Stomach (tissue), 9 donors: ENCODE measurements around the gene MTREX. TPM values are rescaled to one million over a fixed set of nuclear protein-coding genes. Genes with fewer than 3 reads are reported as not detected.

Source experiments
- DNase-seq, 2 donors: peaks; one replicate each; pipeline versions ENCODE4 v3.0.0 to v3.0.0-alpha.2; 2013 to 2019
- H3K27ac ChIP-seq, 5 donors: fragments of 200-600 bp in 4 of 5; sonication (generic) in 4 of 5; one replicate each; pipeline ENCODE4 v1.5.1; 2013 to 2019; ENCODE audit warnings: mild to moderate bottlenecking in 1 of 5, moderate library complexity in 1 of 5
- H3K27me3 ChIP-seq, 3 donors: fragments of 200-600 bp; sonication (generic); one replicate each; pipeline ENCODE4 v1.5.1; 2017 to 2019; ENCODE audit warnings: mixed run types in 1 of 3
- H3K36me3 ChIP-seq, 4 donors: fragments of 200-600 bp; sonication (generic); 1 replicate in 3 of 4; 2 replicates in 1 of 4; pipeline ENCODE4 v1.5.1; 2016 to 2019
- H3K4me1 ChIP-seq, 4 donors: fragments of 200-600 bp; sonication (generic); one replicate each; pipeline ENCODE4 v1.5.1; 2016 to 2019
- H3K4me3 ChIP-seq, 4 donors: fragments of 200-600 bp; sonication (generic) in 3 of 4; one replicate each; pipeline ENCODE4 v1.5.1; 2016 to 2019; ENCODE audit warnings: mild to moderate bottlenecking in 1 of 4
- H3K9me3 ChIP-seq, 4 donors: fragments of 200-600 bp; sonication (generic); one replicate each; pipeline ENCODE4 v1.5.1; 2016 to 2019
- EP300 ChIP-seq: sonication (generic); formaldehyde crosslinking; IDR thresholded peaks from one replicate; pipeline ENCODE4 v1.6.1; 2017; ENCODE audit warnings: antibody characterized with exemption
- POLR2A ChIP-seq, 4 donors: fragments of 450-650 bp; IDR thresholded peaks; one replicate each; pipeline ENCODE4 v1.6.1; 2016; ENCODE audit warnings: antibody characterized with exemption in 4 of 4, control low read depth in 2 of 4, mild to moderate bottlenecking in 1 of 4, moderate library complexity in 1 of 4
- POLR2AphosphoS5 ChIP-seq, 3 donors: sonication (generic); formaldehyde crosslinking; IDR thresholded peaks; one replicate each; pipeline ENCODE4 v1.6.1; 2016; ENCODE audit warnings: antibody characterized with exemption in 3 of 3
- WGBS, 5 donors: extraction: QIAGEN DNeasy Blood & Tissue Kit in 3 of 5; methylation state at CpG; one replicate each; pipeline versions ENCODE4 v1.1.5 to v1.1.7; 2013 to 2018; 5-methylcytosine and 5-hydroxymethylcytosine counted together
- intact Hi-C: fragments of 100-400 bp; cut with DNase I; formaldehyde crosslinking; loops from one replicate; pipeline ENCODE4 v1.15.1; 2023; ENCODE audit warnings: low total_unique reads
- polyA plus RNA-seq, 3 donors: library from polyadenylated mRNA; stranded (reverse); fragments of 200-250 nt; gene quantifications; one replicate each; pipeline ENCODE4 v1.2.3, GENCODE V29; 2013
- total RNA-seq, 5 donors: library from RNA; depleted of rRNA; stranded (reverse); fragments of >200 nt; gene quantifications; one replicate each; pipeline versions ENCODE4 v1.1.0 to v1.2.3, GENCODE V29; 2014 to 2016
- TF ChIP-seq, protein P1 (sequence below), 7 experiments: fragments of 450-650 bp in 4 of 7; fragments of 200-600 bp in 3 of 7; sonication (generic) in 3 of 7; IDR thresholded peaks; one replicate each; pipeline ENCODE4 v1.5.1; 2016 to 2019; ENCODE audit warnings: antibody characterized with exemption in 7 of 7, control low read depth in 2 of 7, mild to moderate bottlenecking in 1 of 7
- donor health status: healthy with polysubstance abuse.
- donor health status: Bipolar disorder and iron deficiency.
- donor health status: healthy.

The MTREX gene
- total and polyA plus RNA-seq, 8 donors, result 13.6 to 138 (median 30.3) TPM

DNA sequence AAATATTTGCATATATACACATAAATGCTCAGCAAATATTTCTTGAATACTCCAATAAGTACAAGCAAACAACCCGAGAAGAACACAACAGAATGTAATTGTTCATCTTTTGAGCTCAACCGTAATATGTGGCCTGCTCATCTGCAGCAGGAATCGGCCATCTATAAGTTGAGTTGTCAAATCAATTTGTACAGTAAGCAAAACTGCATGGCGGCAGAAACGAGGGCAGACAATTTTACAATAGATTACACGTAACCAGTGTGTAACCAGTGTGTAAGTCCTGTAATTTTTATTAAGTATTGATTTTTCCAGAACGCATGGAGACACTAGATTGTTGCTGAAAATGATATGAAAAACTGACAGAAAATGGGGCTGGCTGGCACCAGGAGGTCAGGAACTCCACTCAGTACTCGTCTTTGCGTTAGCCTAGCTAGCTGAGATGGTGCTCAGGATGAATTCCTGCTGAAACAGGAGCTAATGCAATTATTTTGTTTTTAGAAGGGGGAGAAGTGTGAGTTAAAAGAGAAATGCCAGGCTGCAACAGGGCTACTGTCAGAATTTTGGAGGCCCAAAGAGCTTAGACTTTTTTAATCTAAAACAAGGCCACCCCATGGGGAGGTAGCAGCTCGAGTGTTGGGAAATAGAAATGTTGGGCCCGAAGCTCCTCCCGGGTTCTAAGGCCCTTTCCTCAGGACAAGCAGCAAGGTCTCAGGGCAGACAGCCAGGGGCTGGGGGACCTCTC is 977 bp upstream of the MTREX start:
- Histone ChIP-seq H3K36me3 (no peaks in the 10 kb centered on the region), H3K27me3 (no peaks in the 10 kb centered on the region), H3K9me3 (peaks cover 0 to 6% (median 0%) of the 10 kb centered on the region in 4 donors), H3K4me1 (peaks cover 49 to 84% (median 63%) of the 10 kb centered on the region in 4 donors), H3K4me3 (peak overlapping the region; percentile 72 to 87 (median 80)), H3K27ac (peak overlapping the region; percentile 93 to 97 (median 95))
- WGBS, 5 donors, result 4 to 10% (median 7%) methylated on average over 12 of the region's 12 CpGs
- TF ChIP-seq, protein P1, sequence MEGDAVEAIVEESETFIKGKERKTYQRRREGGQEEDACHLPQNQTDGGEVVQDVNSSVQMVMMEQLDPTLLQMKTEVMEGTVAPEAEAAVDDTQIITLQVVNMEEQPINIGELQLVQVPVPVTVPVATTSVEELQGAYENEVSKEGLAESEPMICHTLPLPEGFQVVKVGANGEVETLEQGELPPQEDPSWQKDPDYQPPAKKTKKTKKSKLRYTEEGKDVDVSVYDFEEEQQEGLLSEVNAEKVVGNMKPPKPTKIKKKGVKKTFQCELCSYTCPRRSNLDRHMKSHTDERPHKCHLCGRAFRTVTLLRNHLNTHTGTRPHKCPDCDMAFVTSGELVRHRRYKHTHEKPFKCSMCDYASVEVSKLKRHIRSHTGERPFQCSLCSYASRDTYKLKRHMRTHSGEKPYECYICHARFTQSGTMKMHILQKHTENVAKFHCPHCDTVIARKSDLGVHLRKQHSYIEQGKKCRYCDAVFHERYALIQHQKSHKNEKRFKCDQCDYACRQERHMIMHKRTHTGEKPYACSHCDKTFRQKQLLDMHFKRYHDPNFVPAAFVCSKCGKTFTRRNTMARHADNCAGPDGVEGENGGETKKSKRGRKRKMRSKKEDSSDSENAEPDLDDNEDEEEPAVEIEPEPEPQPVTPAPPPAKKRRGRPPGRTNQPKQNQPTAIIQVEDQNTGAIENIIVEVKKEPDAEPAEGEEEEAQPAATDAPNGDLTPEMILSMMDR (IDR thresholded peaks at IDR 0.05), result no peak
- no peak for TF ChIP-seq EP300
- TF ChIP-seq POLR2A (IDR thresholded peaks at IDR 0.05), result no peak
- no peak for TF ChIP-seq POLR2AphosphoS5 (IDR thresholded peaks at IDR 0.05)
- no peak for DNase-seq
- intact Hi-C loops, result no loop called here

DNA sequence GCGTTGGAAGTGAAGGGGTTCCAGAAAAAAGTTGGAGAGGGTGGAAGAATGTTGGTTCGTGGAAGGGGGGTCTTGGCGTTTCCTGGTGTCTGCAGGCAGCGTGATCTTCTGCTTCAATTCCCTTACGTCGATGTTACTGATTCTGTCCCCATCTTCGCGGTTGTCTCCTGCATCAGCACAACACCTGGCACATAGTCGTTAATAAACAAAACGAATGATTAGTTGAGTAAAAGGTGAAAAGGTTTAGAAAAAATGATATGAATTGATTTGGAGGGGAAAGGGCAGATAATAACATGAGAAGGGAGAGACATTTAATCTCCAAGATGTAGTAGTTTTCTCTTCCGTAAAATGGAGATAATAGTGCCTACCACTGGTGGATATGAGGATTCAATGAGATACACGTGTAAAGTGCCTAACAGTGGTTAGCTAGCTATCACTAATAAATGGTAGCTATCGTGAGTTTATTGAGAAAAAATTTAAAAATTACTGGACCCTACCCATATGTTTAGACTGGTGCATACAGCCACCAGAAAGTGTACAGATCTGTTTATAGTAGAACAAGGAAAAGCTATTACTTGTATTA is 556 bp downstream of the MTREX start:
- Histone ChIP-seq H3K9me3 (no peaks in the 10 kb centered on the region), H3K27me3 (no peaks in the 10 kb centered on the region), H3K4me1 (peaks cover 46 to 81% (median 62%) of the 10 kb centered on the region in 4 donors), H3K36me3 (no peaks in the 10 kb centered on the region), H3K4me3 (peak overlapping the region; percentile 72 to 87 (median 80)), H3K27ac (peak overlapping the region; percentile 93 to 97 (median 95))
- peak in 1 of 2 donors; percentile 59 for DNase-seq
- WGBS, 5 donors, result 0% methylated on average over 13 of the region's 13 CpGs
- intact Hi-C loops, result no loop called here
- TF ChIP-seq EP300 (no peak), POLR2A (IDR thresholded peaks at IDR 0.05) (no peak)

DNA sequence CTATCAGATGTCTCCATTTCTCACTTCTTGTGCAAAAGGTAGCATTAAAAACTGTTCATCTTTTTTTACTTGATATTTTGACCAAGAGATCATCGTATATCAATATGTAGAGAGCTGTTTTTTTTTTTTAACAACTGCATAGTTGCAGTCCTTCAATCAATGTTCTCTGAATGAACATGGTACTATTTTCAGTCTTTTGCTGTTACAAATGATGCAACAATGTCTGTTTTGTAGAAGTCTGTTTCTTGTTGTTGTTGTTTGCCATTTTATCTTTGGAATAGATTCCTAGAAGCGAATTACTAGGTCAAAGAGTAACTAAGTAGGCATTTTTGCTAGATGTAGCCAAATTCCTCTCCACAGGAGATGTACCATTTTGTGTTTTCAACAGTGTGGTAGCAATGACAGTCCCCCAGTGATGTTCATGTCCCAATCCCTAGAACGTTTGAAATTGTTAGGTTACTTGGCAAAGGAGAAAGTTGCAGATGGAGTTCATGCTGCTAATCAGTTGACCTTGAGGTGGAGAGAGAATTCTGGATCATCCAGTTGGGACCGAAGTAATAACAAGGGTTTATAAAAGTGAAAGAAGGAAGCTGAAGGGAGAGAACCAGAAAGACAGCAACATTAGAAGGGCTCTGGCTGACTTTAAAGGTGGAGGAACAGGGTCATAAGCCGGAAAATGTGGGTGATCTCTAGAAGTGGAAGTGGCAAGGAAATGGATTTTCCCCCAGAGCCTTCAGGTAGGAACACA is 6.3 kb downstream of the MTREX start:
- intact Hi-C loops, result no loop called here
- no peaks in the 10 kb centered on the region for H3K9me3 ChIP-seq
- peak overlapping the region in 1 of 5 donors; percentile 61 for H3K27ac ChIP-seq
- H3K4me3 ChIP-seq, result no peak overlapping the region
- TF ChIP-seq EP300 (no peak), POLR2AphosphoS5 (IDR thresholded peaks at IDR 0.05) (no peak), POLR2A (IDR thresholded peaks at IDR 0.05) (no peak)
- TF ChIP-seq, protein P1 (IDR thresholded peaks at IDR 0.05), result no peak
- no peaks in the 10 kb centered on the region for H3K27me3 ChIP-seq
- H3K36me3 ChIP-seq, result no peaks in the 10 kb centered on the region
- WGBS, 5 donors, result 59 to 68% (median 65%) methylated on average over 5 of the region's 5 CpGs
- H3K4me1 ChIP-seq, result peaks cover 18 to 51% (median 40%) of the 10 kb centered on the region in 4 donors
- DNase-seq, result peak in 1 of 2 donors; percentile 14

DNA sequence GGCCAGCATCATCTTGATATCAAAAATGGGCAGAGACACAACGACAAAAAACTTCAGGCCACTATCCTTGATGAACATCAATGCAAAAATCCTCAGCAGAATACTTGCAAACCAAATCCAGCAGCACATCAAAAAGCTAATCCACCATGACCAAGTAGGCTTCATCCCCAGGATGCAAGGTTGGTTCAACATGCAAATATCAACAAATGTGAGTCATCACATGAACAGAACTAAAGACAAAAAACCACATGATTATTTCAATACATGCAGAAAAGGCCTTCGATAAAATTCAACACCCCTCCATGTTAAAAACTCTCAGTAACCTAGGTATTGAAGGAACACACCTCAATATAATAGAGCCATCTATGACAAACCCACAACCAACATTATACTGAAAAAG is 8.5 kb downstream of the MTREX start:
- TF ChIP-seq POLR2AphosphoS5 (IDR thresholded peaks at IDR 0.05), result no peak
- TF ChIP-seq, protein P1 (IDR thresholded peaks at IDR 0.05), result no peak
- no peak for TF ChIP-seq POLR2A (IDR thresholded peaks at IDR 0.05)
- TF ChIP-seq EP300, result no peak
- Histone ChIP-seq H3K9me3 (no peaks in the 10 kb centered on the region), H3K4me1 (peaks cover 9 to 47% (median 27%) of the 10 kb centered on the region in 4 donors), H3K4me3 (no peak overlapping the region), H3K36me3 (no peaks in the 10 kb centered on the region), H3K27me3 (no peaks in the 10 kb centered on the region), H3K27ac (no peak overlapping the region)
- DNase-seq, result no peak
- 93 to 99% (median 96%) methylated on average over 2 of the region's 2 CpGs for WGBS, 5 donors
- intact Hi-C loops, result no loop called here
